HG03469 (cell line): ENCODE results near the gene CYP2A13.
"Not testable (repeated sequence)": the region's sequence is repeated elsewhere in the genome, so short reads cannot be mapped to it uniquely, and the experiment has no call there.

ENCODE experiments used
- ATAC-seq: cut with Tn5 transposase; IDR thresholded peaks from one replicate; pipeline ENCODE4 v1.9.1; 2021; ENCODE audit warnings: mild to moderate bottlenecking, moderate library complexity, moderate number of reproducible peaks; ENCODE audit not compliant: unreplicated experiment

CYP2A13 gene

DNA sequence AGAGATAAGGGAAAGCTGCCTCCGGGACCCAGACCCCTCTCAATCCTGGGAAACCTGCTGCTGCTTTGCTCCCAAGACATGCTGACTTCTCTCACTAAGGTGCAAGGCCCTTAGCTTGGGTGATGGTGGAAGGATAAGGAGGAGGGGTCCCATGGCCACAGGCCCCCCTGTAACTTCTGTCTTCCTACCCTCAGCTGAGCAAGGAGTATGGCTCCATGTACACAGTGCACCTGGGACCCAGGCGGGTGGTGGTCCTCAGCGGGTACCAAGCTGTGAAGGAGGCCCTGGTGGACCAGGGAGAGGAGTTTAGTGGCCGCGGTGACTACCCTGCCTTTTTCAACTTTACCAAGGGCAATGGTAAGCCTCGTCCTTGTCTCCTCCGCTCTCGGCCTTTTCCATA is 28.0 kb downstream of the CYP2A13 start:
- ATAC-seq: no peak

DNA sequence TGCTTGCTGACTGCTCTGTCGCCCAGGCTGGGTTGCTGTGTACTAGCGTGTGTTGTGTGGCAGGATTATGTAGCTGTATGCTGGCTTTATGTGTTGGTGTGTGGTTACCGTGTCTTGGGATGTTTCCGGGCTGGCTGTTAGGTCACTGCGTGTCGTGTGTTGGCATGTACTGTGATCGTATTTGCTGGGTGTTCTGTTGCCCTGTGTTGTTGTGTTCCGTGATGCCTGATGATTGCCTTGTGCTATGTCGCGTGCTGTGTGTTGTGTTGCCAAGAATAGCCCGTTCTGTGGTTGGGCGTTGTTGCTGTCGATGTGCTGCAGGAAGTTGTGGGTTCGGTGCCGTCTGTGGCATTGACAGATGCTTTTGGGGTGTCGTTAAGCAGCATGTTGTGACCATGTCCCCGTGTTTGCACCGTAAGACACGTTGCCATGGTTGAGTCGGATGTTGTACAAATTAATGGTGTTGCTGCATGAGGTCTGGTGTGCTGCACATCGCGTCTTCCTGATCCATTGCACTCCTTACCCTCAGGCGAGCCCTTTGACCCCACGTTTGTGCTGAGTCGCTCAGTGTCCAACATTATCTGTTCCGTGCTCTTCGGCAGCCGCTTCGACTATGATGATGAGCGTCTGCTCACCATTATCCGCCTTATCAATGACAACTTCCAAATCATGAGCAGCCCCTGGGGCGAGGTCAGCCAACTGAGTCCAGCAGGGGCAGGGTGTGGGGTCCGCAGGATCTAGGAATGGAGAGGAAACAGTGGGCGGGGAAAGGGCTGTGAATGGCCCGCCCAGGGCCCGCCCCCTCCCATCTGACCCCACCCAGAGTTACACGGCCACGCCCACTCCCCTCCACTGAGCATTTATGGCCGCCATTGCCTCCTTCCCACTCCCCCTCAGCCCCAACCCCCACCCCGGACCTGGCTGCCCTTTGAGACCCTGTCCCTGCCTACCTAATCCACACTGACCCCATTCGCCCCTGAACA is 33.0 kb downstream of the CYP2A13 start:
- not testable (repeated sequence) for ATAC-seq

- not testable (repeated sequence) for ATAC-seq
Observed at GRCh38 chr19:41122846-41123245, 34.6 kb downstream of the CYP2A13 start.

- no peak for ATAC-seq
Observed at GRCh38 chr19:41123716-41124294, 35.6 kb downstream of the CYP2A13 start.

- ATAC-seq: not testable (repeated sequence)
Observed at GRCh38 chr19:41126765-41127203, 38.5 kb downstream of the CYP2A13 start.

DNA sequence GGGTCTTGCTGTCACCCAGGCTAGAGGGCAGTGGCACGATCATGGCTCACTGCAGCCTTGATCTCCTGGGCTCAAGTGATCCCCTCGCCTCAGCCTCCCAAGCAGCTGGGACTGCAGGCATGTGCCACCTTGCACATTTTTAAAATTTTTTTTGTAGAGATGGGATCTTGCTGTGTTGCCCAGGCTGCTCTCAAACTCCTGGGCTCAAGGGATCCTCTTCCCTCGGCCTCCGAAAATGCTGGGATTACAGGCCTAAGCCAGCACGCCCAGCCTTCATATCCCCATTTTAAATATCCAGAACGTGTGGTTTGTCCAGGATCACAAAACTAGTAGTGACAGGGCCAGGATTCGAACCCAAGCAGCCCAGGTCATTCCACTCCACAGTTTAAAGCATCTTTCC is 39.1 kb downstream of the CYP2A13 start:
- not testable (repeated sequence) for ATAC-seq

DNA sequence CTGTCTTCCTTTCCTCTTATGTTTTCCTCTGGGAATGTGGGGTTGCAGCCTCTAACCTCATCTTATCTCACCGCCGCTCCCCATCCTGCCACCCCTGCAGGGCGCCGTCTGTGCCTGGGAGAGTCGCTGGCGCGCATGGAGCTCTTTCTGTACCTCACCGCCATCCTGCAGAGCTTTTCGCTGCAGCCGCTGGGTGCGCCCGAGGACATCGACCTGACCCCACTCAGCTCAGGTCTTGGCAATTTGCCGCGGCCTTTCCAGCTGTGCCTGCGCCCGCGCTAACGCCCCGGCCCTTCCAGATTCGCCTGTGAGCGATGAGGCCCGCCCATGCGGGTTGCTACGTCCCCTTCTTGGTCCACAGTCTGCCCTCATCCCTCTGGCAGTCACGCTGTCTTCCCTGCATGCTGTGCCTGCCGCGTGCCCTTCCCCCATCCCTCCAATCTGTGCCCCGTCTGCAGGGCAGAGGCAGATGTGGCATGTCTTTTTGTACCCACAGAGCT is 39.6 kb downstream of the CYP2A13 start:
- not testable (repeated sequence) for ATAC-seq

DNA sequence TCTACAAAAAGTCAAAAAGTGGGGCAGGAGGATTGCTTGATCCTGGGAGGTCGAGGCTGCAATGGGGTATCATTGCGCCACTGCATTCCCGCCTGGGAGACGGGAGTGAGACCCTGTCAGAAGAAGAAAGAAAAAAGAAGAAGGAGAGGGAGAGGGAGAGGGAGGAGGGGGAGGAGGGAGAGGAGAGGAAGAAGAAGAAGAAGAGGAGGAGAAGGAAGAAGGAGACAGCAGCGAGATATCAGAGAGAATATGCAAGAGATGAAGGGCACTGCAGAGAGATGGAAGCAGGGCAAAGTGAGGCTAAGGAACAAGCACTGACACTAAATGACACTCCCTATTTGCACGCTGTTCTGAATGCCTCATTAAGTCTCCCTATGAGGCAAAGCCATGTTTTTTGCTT is 40.4 kb downstream of the CYP2A13 start:
- ATAC-seq: no peak

DNA sequence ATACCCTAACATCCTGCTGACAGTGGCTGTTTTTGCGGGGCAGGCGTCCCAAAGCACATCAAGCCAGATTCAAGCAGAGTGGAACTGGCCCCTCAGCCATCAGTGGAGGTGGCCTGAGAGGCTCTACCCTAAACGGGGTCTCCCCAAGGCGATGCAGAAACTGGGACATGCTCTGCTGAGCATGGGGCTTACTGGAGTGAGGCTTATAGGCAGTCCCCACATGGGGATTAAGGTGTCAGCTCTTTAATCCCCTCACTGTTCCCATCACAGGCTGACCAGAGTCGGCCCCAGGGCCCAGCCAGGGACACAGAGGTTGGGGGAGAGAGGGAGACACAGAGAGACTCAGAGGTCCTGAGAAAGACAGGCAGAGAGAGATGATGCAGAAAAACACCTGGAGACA is 42.9 kb downstream of the CYP2A13 start:
- no peak for ATAC-seq

GRCh38 chr19:41133260-41133659 is 45.0 kb downstream of the CYP2A13 start:
- ATAC-seq: no peak

GRCh38 chr19:41134616-41135015 is 46.4 kb downstream of the CYP2A13 start:
- ATAC-seq: no peak

DNA sequence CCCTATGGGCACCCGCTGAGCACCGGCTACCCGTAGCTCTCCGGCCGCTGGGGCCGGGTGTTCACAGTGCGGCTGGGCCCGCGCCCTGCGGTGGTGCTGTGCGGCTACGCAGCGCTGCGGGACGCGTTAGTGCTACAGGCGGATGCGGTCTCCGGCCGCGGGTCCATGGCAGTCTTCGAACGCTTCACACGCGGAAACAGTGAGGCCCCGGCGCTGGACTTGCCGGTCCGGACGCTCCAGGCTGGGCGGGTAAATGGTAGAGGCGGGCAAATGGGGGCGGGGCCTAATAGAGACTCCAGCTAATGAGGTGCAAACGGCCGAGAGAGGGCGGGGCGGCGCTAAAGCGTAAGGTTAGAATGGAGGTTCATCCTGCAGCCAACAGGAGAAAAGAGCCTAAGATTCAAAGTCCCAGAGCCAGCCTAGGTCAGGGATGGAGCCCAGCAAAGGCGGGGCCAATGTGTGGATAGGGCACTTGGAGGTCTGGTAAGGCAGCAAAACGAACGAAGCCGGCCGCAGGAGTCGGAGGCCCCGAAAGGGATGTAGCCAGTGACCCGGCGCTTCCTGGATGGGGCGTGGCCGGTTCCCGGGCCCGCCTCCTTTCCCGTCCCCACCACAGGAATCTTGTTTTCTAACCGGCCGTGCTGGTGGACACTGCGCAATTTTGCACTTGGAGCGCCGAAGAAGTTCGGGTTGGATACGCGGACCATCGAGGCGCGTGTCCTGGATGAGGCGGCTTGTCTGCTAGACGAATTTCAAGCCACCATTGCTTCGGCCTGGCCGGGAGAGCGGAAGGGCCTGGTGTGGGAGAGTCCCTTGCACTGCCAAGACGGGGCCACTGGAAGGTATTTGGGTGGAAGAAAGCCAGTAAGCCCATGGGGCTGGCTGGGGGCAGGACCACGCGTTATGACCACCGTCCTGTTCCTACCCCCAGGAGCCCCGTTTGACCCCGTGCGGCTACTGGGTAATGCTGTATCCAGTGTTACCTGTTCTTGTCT is 47.4 kb downstream of the CYP2A13 start:
- ATAC-seq: not testable (repeated sequence)

DNA sequence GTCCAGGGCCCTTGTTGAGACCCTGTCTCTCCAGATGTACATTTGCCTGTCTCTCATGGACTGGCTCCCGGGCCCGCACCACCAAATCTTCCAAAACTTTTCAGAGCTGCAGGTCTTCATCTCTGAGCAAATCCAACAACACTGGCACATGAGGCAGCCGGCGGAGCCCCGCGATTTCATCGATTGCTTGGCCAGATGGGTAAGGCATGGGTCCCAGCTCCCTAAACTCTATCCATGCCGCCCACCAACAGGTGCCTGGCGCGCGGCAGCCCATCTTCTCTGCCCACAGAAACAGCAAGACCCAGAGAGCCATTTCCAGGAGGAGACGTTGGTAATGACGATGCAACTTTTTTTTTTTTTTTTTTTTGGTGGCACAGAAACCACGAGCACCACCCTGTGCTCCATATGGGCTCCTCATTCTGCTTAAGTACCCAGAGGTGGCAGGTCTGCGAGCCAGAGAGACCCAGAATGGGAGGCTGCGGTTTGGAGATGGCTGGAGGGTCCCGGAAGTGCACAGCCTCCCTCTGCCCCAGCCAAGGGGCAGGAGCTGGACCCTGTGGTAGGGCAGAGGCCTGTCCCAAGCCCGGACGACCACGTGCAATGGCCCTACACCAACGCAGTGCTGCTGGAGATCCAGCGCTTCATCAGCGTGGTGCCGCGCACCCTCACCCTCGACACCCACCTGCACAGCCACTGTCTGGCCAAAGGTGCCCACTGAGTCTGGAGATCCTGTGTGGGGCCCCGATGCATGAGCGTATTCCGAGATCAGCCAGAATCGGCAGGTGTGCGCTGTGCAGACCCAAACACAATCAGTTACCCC is 48.6 kb downstream of the CYP2A13 start:
- ATAC-seq: no peak

GRCh38 chr19:41144403-41144802 is 56.2 kb downstream of the CYP2A13 start:
- no peak for ATAC-seq
